ENCODE measurements around the gene UST. TPM values are rescaled to one million over a fixed set of nuclear protein-coding genes. Genes with fewer than 3 reads are reported as not detected.
"Not testable (repeated sequence)": the region's sequence is repeated elsewhere in the genome, so short reads cannot be mapped to it uniquely, and the experiment has no call there.

Gene UST
- total RNA-seq, 1 donor from 2014 or later: 0.32 TPM

DNA sequence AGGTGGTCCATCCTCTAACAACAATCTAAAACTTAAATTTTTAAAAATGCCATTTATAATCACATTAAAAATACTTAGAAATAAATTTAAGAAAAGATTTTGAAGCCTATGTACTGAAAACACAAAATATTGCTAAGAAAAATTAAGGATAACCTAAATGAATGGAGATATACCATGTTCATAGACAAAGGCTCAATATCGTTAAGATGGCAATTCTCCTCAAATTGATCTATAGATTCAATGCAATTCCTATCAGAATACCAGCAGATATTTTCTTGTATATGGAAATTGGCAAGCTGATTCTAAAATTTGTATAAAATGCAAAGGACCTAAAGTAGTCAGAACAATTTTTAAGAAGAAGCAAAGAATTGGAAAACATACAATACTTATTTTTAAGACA is 19.7 kb upstream of the UST start:
- intact Hi-C loops (cut with micrococcal nuclease): no loop called here

DNA sequence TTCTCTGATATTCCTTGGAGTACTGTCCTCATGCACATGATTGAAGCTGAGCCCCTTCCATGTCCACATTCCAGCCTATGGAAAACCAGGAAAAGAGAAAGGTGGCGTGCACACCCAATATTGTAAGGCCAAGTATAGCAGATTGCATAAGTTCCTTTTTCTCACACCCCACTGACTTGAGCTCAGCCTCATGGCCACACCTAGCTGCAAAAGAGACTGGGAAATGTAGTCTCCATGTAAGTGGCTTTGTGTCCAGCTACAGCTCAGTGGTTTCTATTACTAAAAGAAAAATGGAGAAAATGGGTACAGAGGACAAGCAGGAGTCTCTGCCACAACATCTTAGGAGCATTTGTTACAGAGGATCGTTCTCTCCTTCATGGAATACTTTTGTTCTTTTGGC is 10.8 kb upstream of the UST start:
- intact Hi-C loops (cut with micrococcal nuclease): loop anchor here (1.0 kb wide), 1 partner anchor 11 kb away; the partner anchor contains the start of gene UST

- intact Hi-C loops (cut with micrococcal nuclease): loop anchor here (1.0 kb wide), 1 partner anchor 10 kb away; the partner anchor contains the start of gene UST
These were observed 9.9 kb upstream of the UST start for GRCh38 chr6:148736774-148737412.

- intact Hi-C loops (cut with micrococcal nuclease): no loop called here
These were observed 9.0 kb upstream of the UST start for GRCh38 chr6:148737806-148738205.

DNA sequence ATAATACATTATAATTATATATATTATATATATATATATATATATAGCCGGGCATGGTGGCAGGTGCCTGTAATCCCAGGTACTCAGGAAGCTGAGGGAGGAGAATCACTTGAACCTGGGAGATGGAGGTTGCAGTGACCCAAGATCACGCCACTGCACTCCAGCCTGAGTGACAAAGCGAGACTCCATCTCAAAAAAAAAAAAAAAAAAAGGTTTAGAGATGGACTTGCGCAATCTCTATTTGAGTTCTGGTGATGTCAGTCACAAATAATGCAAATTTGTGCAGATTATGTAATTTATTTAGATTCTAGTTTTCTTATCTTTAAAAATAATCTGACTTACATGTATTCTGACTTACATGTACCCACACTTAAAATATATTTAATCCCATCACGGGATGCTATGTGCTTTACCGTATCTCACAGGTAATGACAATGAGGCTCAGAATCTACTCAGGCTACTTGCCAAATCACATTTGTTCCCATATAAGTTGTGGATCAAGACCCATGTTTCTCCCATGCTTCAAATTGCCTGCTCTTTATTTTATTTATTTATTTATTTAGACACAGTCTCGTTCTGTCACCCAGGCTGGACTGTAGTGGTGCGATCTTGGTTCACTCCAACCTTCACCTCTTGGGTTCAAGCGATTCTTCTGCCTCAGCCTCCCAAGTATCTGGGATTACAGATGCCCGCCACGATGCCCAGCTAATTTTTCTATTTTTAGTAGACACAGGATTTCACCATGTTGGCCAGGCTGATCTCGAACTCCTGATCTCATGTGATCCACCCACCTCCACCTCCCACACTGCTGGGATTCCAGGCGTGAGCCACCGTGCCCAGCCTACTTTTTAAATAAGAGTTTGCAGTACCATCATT is 7.6 kb upstream of the UST start:
- intact Hi-C loops (cut with micrococcal nuclease): no loop called here

DNA sequence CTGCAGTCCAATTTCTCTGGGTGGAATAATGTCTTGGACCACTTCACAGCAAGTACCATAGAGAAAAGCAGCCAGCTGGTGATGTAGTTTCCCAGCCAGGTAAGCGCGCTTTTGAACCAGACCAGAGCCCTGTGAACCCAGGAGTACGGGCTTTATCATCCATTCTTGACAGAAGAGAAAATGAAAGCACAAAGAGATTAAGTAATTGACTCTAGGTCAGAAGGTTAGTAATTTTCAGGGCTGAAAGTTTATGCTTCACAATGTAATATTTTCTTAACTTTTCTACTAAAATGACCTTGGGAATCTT is 7.1 kb upstream of the UST start:
- intact Hi-C loops (cut with micrococcal nuclease): loop anchor here (2.0 to 10.0 kb wide), 3 partner anchors 39 to 1255 kb away; no protein-coding TSS in a partner anchor

DNA sequence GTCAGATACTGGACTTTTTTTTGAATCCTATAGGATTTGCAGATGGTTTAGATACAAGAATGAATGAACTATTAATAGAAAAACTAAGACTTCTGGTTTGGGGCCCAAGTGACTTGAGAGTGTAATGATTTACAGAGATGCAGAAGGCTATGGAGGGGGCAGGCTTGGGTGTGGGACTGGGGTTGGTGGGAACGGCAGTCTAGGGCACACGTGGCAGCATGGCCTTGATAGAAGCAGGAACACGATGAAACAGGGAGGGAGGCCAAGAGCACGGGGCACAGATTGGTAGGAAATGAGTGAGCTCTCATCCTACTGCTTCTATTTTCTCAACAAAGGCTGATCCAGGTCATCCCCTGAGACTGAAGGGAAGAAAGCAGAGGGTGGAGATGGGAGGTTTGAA is 3.4 kb upstream of the UST start:
- intact Hi-C loops (cut with micrococcal nuclease): loop anchor here (10.0 kb wide), 2 partner anchors 281 to 1251 kb away; no protein-coding TSS in a partner anchor

- intact Hi-C loops (cut with micrococcal nuclease): loop anchor here (1.0 to 10.0 kb wide), 4 partner anchors 11 to 1249 kb away; no protein-coding TSS in a partner anchor
These were observed 904 bp upstream of the UST start for GRCh38 chr6:148745926-148746325.

DNA sequence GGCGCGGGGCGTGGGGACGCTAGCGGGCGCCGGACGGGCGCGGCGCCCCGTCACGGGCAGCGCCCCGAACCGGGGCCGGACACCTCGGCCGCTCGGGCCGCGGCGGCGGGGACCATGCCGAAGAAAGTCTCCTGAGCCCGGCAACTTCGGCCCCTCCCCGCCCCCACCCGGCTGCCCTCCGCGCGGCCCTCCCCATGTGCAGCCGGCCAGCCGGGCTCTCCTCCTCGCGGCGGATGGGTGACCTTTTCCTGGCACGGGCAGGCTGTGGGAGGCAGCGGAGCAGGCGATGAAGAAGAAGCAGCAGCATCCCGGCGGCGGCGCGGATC is 278 bp downstream of the UST start:
- intact Hi-C loops (cut with micrococcal nuclease): loop anchor here (1.0 to 10.0 kb wide), 3 partner anchors 11 to 1248 kb away; no protein-coding TSS in a partner anchor

DNA sequence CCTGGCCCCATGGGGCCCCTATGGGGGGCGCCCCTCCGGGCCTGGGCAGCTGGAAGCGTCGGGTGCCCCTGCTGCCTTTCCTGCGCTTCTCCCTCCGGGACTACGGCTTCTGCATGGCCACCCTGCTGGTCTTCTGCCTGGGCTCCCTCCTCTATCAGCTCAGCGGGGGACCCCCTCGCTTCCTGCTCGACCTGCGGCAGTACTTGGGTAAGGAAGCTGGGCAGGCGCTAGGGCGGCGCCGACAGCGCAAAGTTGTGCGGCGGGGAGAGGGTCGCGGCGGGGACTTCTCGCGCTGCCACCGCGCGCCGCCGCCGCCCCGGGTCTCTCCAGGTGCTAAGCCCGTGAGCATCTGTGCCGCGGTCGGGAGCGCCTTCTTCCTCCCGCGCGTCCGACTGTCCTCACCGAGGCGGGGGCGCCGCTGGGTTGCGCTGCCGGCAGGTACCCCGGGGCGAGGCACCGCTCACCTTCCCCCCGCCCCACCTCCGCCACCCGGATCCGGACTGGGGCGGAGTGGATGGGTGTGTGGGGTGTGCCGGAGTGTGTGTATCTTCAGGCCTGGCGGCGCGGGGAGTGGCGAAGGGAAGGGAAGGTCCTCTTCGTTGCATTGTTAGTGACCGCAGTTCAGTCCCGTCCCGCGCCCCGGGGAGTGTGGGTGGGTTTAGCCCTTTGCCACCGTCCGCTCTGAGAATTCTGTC is 788 bp downstream of the UST start:
- intact Hi-C loops (cut with micrococcal nuclease): loop anchor here (1.0 to 10.0 kb wide), 3 partner anchors 11 to 1247 kb away; no protein-coding TSS in a partner anchor

- intact Hi-C loops (cut with micrococcal nuclease): loop anchor here (10.0 kb wide), 2 partner anchors 275 to 1245 kb away; no protein-coding TSS in a partner anchor
These were observed 2.8 kb downstream of the UST start for GRCh38 chr6:148749674-148750073.

GRCh38 chr6:148750838-148751792 is 4.3 kb downstream of the UST start:
- intact Hi-C loops (cut with micrococcal nuclease): no loop called here

GRCh38 chr6:148751793-148752170 is 5.0 kb downstream of the UST start:
- intact Hi-C loops (cut with micrococcal nuclease): no loop called here

GRCh38 chr6:148755379-148755778 is 8.5 kb downstream of the UST start:
- intact Hi-C loops (cut with micrococcal nuclease): not testable (repeated sequence)

DNA sequence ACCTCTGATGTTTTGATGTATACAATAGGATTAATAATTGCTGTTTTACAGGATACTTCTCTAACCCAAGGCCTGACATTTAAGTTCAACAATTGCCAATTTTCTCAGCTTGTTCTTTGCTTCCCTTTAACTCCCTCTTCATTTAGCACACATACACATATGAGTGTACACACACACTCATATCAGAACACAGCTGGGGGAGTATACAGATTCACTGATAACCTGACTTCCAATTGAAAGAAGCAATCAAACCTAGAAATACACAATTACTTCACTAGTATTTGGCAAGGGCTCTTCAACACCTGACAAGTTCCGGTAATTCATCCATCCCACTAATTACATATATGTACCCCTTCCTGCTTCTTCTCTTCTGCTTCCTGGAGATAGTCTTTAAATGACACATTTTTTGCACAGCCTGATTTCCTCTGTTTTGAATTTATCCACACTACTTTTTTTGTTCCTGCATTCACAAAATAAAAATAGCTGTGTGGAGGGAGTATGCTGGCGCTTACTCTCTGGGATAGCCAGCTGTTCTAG is 11.2 kb downstream of the UST start:
- intact Hi-C loops (cut with micrococcal nuclease): loop anchor here (1.0 kb wide), 1 partner anchor 12 kb away; no protein-coding TSS in a partner anchor

DNA sequence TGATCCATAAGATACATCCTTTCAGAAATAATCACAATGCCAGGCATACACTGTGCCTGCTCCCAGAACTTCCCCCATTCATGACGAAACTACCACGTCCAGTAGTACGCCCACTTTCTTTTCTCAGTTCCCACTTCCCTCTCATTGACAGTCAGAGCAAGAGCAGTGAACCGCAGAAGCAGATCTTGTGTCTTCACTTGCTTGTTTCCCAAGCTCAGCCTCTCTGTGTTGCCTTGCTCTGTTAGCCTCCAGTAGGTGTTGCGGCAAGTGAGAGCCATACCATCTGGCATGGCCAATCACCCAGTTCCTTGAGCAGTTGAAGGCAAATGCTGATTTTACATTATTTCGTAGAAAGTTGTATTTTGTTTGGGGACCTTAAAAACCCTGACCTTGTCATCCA is 11.7 kb downstream of the UST start:
- intact Hi-C loops (cut with micrococcal nuclease): no loop called here

DNA sequence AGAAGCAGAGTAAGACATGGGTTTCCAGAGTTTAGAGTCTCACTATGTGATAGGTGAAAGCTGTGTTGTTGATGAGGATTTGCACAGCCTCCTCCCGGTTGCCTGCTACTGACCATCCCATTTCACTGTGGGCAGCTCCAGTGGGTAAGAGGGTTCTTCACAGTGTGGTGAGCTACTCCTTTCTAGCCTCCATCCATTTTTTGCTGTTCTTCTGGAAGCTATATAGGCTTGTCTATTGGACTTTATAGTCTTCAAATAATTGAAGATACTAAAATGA is 13.4 kb downstream of the UST start:
- intact Hi-C loops (cut with micrococcal nuclease): loop anchor here (2.0 to 5.0 kb wide), 2 partner anchors 187 to 555 kb away; no protein-coding TSS in a partner anchor

- intact Hi-C loops (cut with micrococcal nuclease): loop anchor here (2.0 to 5.0 kb wide), 2 partner anchors 186 to 556 kb away; no protein-coding TSS in a partner anchor
These were observed 14.0 kb downstream of the UST start for GRCh38 chr6:148760568-148761526.

- intact Hi-C loops (cut with micrococcal nuclease): loop anchor here (2.0 to 5.0 kb wide), 2 partner anchors 186 to 557 kb away; no protein-coding TSS in a partner anchor
These were observed 14.7 kb downstream of the UST start for GRCh38 chr6:148761527-148762011.
